Right renal cortex interstitium (tissue), 3 donors: ENCODE results near the gene ZFY. TPM values are rescaled to one million over a fixed set of nuclear protein-coding genes. Genes with fewer than 3 reads are reported as not detected.

Experiments used
- polyA plus RNA-seq, 3 donors: library from polyadenylated mRNA; unstranded; fragments of 120-200 nt; gene quantifications; one replicate each; pipeline ENCODE4 v1.2.1, GENCODE V29; 2013; ENCODE audit not compliant: insufficient read length in 3 of 3

The ZFY gene
- polyA plus RNA-seq, 3 donors: 17.2 to 17.6 (median 17.6) TPM

Other genes with a start within 250 kb of the ZFY start
- gene SRY, start 147.7 kb upstream of the ZFY start, polyA plus RNA-seq: 1 to 10 TPM; 2.7 to 3.0 (median 2.8) TPM
- 100 to 1,000 TPM; 737 to 747 (median 740) TPM for gene RPS4Y1, start 93.8 kb upstream of the ZFY start, polyA plus RNA-seq